22Rv1 (cell line): ENCODE measurements around the gene HOXD10.

Experiments used
- CTCF ChIP-seq: fragments of 450-650 bp; IDR thresholded peaks from 2 replicates; pipeline ENCODE4 v1.5.1; 2017; ENCODE audit warnings: mild to moderate bottlenecking
- ZFX ChIP-seq: fragments of 450-650 bp; IDR thresholded peaks from 2 replicates; pipeline ENCODE4 v1.6.1; 2017; ENCODE audit warnings: antibody characterized with exemption, borderline replicate concordance

GRCh38 chr2:176164611-176165369 lies 48.2 kb downstream of the HOXD10 start:
- TF ChIP-seq CTCF (no peak), ZFX (no peak)
